Brain microvascular endothelial cell (primary cell): ENCODE measurements around the gene CDH19.
A peak's percentile ranks its signal among the peaks of the same experiment; 100 is the strongest.

Experiments
- DNase-seq: peaks from one replicate; pipeline ENCODE4 v3.0.0-alpha.2; 2020
- H3K27ac ChIP-seq: fragments of 250-450 bp; sonication (Bioruptor Pico); 2 replicates; pipeline ENCODE4 v1.5.1; 2020; ENCODE audit warnings: mild to moderate bottlenecking, moderate library complexity
- H3K27me3 ChIP-seq: fragments of 250-450 bp; sonication (Bioruptor Pico); replicated peaks from 2 replicates; pipeline ENCODE4 v1.5.1; 2020; ENCODE audit warnings: mild to moderate bottlenecking
- H3K36me3 ChIP-seq: fragments of 250-450 bp; sonication (Bioruptor Pico); replicated peaks from 2 replicates; pipeline ENCODE4 v1.5.1; 2020; ENCODE audit warnings: mild to moderate bottlenecking
- H3K4me3 ChIP-seq: 2 replicates; pipeline ENCODE4 v1.5.1; 2011; ENCODE audit warnings: low read depth, mild to moderate bottlenecking, control low read depth, low read length, moderate library complexity
- CTCF ChIP-seq: IDR thresholded peaks from 2 replicates; pipeline ENCODE4 v1.5.1; 2011; ENCODE audit warnings: low read depth, mild to moderate bottlenecking, moderate library complexity, low read length, control low read depth, inconsistent platforms; ENCODE audit errors: missing control alignments
- in situ Hi-C: cut with HindIII; loops from 2 replicates; pipeline ENCODE4 v1.10.0; 2017; ENCODE audit warnings: low sequenced_read_pairs, low pct_ligation_motif_present

The CDH19 gene

GRCh38 chr18:66640431-66640830 lies 36.5 kb upstream of the CDH19 start:
- Histone ChIP-seq H3K36me3 (no peaks in the 10 kb centered on the region), H3K4me3 (no peak overlapping the region), H3K27me3 (no peaks in the 10 kb centered on the region), H3K27ac (no peak overlapping the region)
- in situ Hi-C loops: no loop called here
- no peak for TF ChIP-seq CTCF
- peak; percentile 58 for DNase-seq

GRCh38 chr18:66638856-66639629 lies 35.2 kb upstream of the CDH19 start:
- no peak for TF ChIP-seq CTCF
- H3K4me3 ChIP-seq: no peak overlapping the region
- no peaks in the 10 kb centered on the region for H3K36me3 ChIP-seq
- DNase-seq: no peak
- in situ Hi-C loops: no loop called here
- no peak overlapping the region for H3K27ac ChIP-seq
- no peaks in the 10 kb centered on the region for H3K27me3 ChIP-seq

- DNase-seq: no peak
- no peak for TF ChIP-seq CTCF
- in situ Hi-C loops: no loop called here
- no peak overlapping the region for H3K27ac ChIP-seq
- no peak overlapping the region for H3K4me3 ChIP-seq
- H3K36me3 ChIP-seq: no peaks in the 10 kb centered on the region
- H3K27me3 ChIP-seq: no peaks in the 10 kb centered on the region
Observed at GRCh38 chr18:66635342-66635741, 31.5 kb upstream of the CDH19 start.

DNA sequence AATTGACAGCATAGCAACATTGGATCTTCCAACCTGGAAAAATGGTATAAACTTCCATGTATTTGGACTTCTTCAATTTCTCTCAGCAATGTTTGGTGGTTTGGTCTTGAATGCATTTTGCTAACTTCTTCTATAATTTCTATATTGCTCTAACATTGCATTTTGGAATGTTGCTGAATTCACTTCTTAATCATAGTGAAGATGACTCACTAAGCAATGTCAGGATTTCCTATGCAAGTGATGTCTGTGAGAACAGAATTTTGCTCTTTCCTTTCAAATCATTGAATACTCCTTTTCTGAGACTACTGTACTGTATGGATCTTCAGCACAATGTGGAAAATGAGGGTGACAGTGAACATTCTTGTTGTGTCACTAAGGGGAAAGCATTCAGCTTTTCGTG lies 28.9 kb upstream of the CDH19 start:
- TF ChIP-seq CTCF: no peak
- no peaks in the 10 kb centered on the region for H3K36me3 ChIP-seq
- in situ Hi-C loops: no loop called here
- no peak overlapping the region for H3K4me3 ChIP-seq
- DNase-seq: no peak
- H3K27me3 ChIP-seq: no peaks in the 10 kb centered on the region
- H3K27ac ChIP-seq: no peak overlapping the region

GRCh38 chr18:66630831-66631230 lies 26.9 kb upstream of the CDH19 start:
- no peak for DNase-seq
- no peak overlapping the region for H3K4me3 ChIP-seq
- no peak overlapping the region for H3K27ac ChIP-seq
- H3K27me3 ChIP-seq: no peaks in the 10 kb centered on the region
- TF ChIP-seq CTCF: no peak
- in situ Hi-C loops: no loop called here
- H3K36me3 ChIP-seq: no peaks in the 10 kb centered on the region

DNA sequence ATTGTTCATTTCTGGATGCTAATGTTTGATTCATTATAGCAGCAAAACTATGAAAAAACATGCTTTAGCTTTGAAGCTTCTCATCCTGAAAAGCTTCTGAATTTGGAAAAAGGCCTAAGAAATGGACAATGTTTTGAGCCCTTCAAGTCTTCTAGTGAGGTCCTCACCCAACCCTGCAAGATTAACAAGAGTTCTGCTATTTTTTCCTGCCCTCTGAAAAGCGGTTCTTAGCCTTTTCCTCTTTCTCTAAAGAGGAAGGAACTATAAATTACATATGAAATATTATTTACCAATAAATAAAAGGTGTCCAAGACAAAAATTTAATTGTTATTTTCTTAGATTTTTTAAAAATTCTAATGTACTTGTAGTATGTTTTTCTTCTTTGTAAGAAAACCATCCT lies 19.9 kb upstream of the CDH19 start:
- Histone ChIP-seq H3K4me3 (no peak overlapping the region), H3K36me3 (no peaks in the 10 kb centered on the region), H3K27ac (no peak overlapping the region), H3K27me3 (no peaks in the 10 kb centered on the region)
- DNase-seq: no peak
- no peak for TF ChIP-seq CTCF
- in situ Hi-C loops: no loop called here
